HepG2 (cell line): Measurements from ENCODE around the gene TAF7. TPM values are rescaled to one million over a fixed set of nuclear protein-coding genes. Genes with fewer than 3 reads are reported as not detected.

Source experiments
- ATAC-seq: fragments of 200-7000 bp; cut with Tn5 transposase; 3 replicates; pipeline ENCODE4 v1.9.1; 2020; ENCODE audit warnings: mild to moderate bottlenecking, moderate library complexity
- BruUV-seq: library from RNA; stranded (reverse); fragments of 400-500 nt; replicated peaks from 2 replicates; lab custom pipeline; 2021; lab: Mats Ljungman, UMichigan
- CTCF ChIA-PET: fragments of 300-600 bp; formaldehyde crosslinking; extraction: SDS; loops from one replicate; lab custom pipeline; 2021; ENCODE audit warnings: low total read pairs, inconsistent platforms, low intra/inter-chr PET ratio; lab: Yijun Ruan, JAX
- POLR2A ChIA-PET: fragments of 350-600 bp; sonication (Branson Sonifier 250); formaldehyde crosslinking; loops from one replicate; lab custom pipeline; 2020; ENCODE audit warnings: antibody characterized with exemption, inconsistent platforms; lab: Yijun Ruan, JAX
- DNase-seq: peaks from one replicate; pipeline ENCODE4 v3.0.0-alpha.2; 2015; ENCODE audit warnings: low spot score
- FAIRE-seq: peaks from 3 replicates; lab custom pipeline; 2011; peaks lifted over from hg19 to GRCh38; lab: Jason Lieb, UNC
- H2AFZ ChIP-seq: one replicate; pipeline ENCODE4 v1.6.1; 2011; ENCODE audit warnings: low read length, inconsistent platforms
- H3K27ac ChIP-seq: fragments of 300-600 bp; 3 replicates; pipeline ENCODE4 v1.8.0; 2011; ENCODE audit warnings: mixed run types, mild to moderate bottlenecking, mixed read lengths, low read length, inconsistent platforms; ENCODE audit not compliant: insufficient read depth; ENCODE audit errors: extremely low read length
- H3K27me3 ChIP-seq, 2 experiments: fragments of 200-600 bp in 1 of 2; 2 replicates in 1 of 2; 3 replicates in 1 of 2; pipeline versions ENCODE4 v1.6.0 to v1.8.0; 2011; ENCODE audit warnings: low read length in 2 of 2, mild to moderate bottlenecking in 2 of 2, moderate library complexity in 2 of 2, inconsistent platforms in 1 of 2; ENCODE audit not compliant: insufficient read depth in 2 of 2, control insufficient read depth in 1 of 2
- H3K36me3 ChIP-seq, 2 experiments: fragments of 200-600 bp in 1 of 2; replicated peaks in 1 of 2; 2 replicates in 1 of 2; 3 replicates in 1 of 2; pipeline versions ENCODE4 v1.5.1 to v1.8.0; 2011; ENCODE audit warnings: low read length in 2 of 2, inconsistent platforms in 1 of 2; ENCODE audit not compliant: insufficient read depth in 2 of 2, control insufficient read depth in 1 of 2
- H3K4me1 ChIP-seq: 2 replicates; pipeline ENCODE4 v1.5.1; 2012; ENCODE audit warnings: low read length, inconsistent platforms; ENCODE audit not compliant: insufficient read depth
- H3K4me2 ChIP-seq: 2 replicates; pipeline ENCODE4 v1.6.0; 2011; ENCODE audit warnings: low read depth, low read length, inconsistent platforms
- H3K4me3 ChIP-seq, 3 experiments: fragments of 200-600 bp in 1 of 3; sonication (generic), shearing (Covaris generic) in 1 of 3; replicated peaks in 1 of 3; 2 replicates each; pipeline ENCODE4 v1.5.1; 2011 to 2016; ENCODE audit warnings: low read length in 3 of 3, inconsistent platforms in 2 of 3, low read depth in 2 of 3, mild to moderate bottlenecking in 2 of 3, control low read depth in 1 of 3, mixed read lengths in 1 of 3; ENCODE audit not compliant: insufficient read depth in 1 of 3
- H3K79me2 ChIP-seq: one replicate; pipeline ENCODE4 v1.6.1; 2011; ENCODE audit warnings: low read length, inconsistent platforms; ENCODE audit not compliant: insufficient read depth
- H3K9ac ChIP-seq: 2 replicates; pipeline ENCODE4 v1.6.0; 2011; ENCODE audit warnings: mild to moderate bottlenecking, low read depth, low read length, inconsistent platforms; ENCODE audit not compliant: insufficient read depth
- H3K9me3 ChIP-seq: 2 replicates; pipeline ENCODE4 v1.5.1; 2012; ENCODE audit warnings: mild to moderate bottlenecking, low read length
- H4K20me1 ChIP-seq: 2 replicates; pipeline ENCODE4 v1.6.0; 2011; ENCODE audit warnings: inconsistent platforms, mild to moderate bottlenecking, low read length, moderate library complexity; ENCODE audit not compliant: insufficient read depth
- ELK4 ChIP-seq: sonication (generic); formaldehyde crosslinking; IDR thresholded peaks from 2 replicates; pipeline ENCODE4 v1.9.0; 2021; ENCODE audit warnings: missing genetic modification reagents, borderline replicate concordance
- FOXC1 ChIP-seq: sonication (generic); formaldehyde crosslinking; IDR thresholded peaks from 2 replicates; pipeline ENCODE4 v1.8.0; 2022; ENCODE audit warnings: mild to moderate bottlenecking, missing genetic modification reagents, borderline replicate concordance
- FOXK2 ChIP-seq: fragments of 450-650 bp; IDR thresholded peaks from 2 replicates; pipeline ENCODE4 v1.6.1; 2016
- GATAD2A ChIP-seq: IDR thresholded peaks from 2 replicates; pipeline ENCODE4 v1.6.1; 2016
- HDAC1 ChIP-seq: sonication (generic); formaldehyde crosslinking; IDR thresholded peaks from 2 replicates; pipeline ENCODE4 v1.5.1; 2020; ENCODE audit warnings: mild to moderate bottlenecking, missing genetic modification reagents
- MBD4 ChIP-seq: IDR thresholded peaks from 2 replicates; pipeline ENCODE4 v1.6.1; 2012; ENCODE audit warnings: low read length, inconsistent platforms, borderline replicate concordance
- MEIS2 ChIP-seq: sonication (generic); formaldehyde crosslinking; IDR thresholded peaks from 2 replicates; pipeline ENCODE4 v1.9.0; 2021; ENCODE audit warnings: mild to moderate bottlenecking, missing genetic modification reagents
- RCOR2 ChIP-seq: IDR thresholded peaks from 2 replicates; pipeline ENCODE4 v1.6.1; 2016; ENCODE audit warnings: missing biosample characterization, missing genetic modification reagents
- RFX3 ChIP-seq: IDR thresholded peaks from 2 replicates; pipeline ENCODE4 v1.6.1; 2016; ENCODE audit warnings: missing biosample characterization, missing genetic modification reagents
- TSC22D2 ChIP-seq: sonication (generic); formaldehyde crosslinking; IDR thresholded peaks from 2 replicates; pipeline ENCODE4 v1.5.1; 2020; ENCODE audit warnings: missing genetic modification reagents, mild to moderate bottlenecking, borderline replicate concordance
- ZBTB49 ChIP-seq: sonication (generic); formaldehyde crosslinking; IDR thresholded peaks from 2 replicates; pipeline ENCODE4 v1.4.0; 2020; ENCODE audit warnings: missing genetic modification reagents, borderline replicate concordance
- ZFP36L2 ChIP-seq: sonication (generic); formaldehyde crosslinking; IDR thresholded peaks from 2 replicates; pipeline ENCODE4 v1.4.0; 2020; ENCODE audit warnings: missing genetic modification reagents
- ZNF468 ChIP-seq: sonication (generic); formaldehyde crosslinking; IDR thresholded peaks from 2 replicates; pipeline ENCODE4 v1.8.0; 2022; ENCODE audit warnings: mild to moderate bottlenecking, moderate library complexity, missing genetic modification reagents
- ZNF737 ChIP-seq: sonication (generic); formaldehyde crosslinking; IDR thresholded peaks from 2 replicates; pipeline ENCODE4 v1.5.0; 2020; ENCODE audit warnings: missing genetic modification reagents, mild to moderate bottlenecking, borderline replicate concordance
- ZNF790 ChIP-seq: sonication (generic); formaldehyde crosslinking; IDR thresholded peaks from 2 replicates; pipeline ENCODE4 v1.8.0; 2022; ENCODE audit warnings: missing genetic modification reagents, mild to moderate bottlenecking, borderline replicate concordance
- ZNF883 ChIP-seq: sonication (generic); formaldehyde crosslinking; IDR thresholded peaks from 2 replicates; pipeline ENCODE4 v1.5.1; 2020; ENCODE audit warnings: mild to moderate bottlenecking, missing genetic modification reagents; ENCODE audit errors: not compliant biosample characterization
- ZSCAN20 ChIP-seq: sonication (generic); formaldehyde crosslinking; IDR thresholded peaks from 2 replicates; pipeline ENCODE4 v1.4.0; 2020; ENCODE audit warnings: missing genetic modification reagents, mild to moderate bottlenecking, borderline replicate concordance
- WGBS: methylation state at CpG from one replicate; pipeline ENCODE4 v1.1.6; 2017; ENCODE audit warnings: low lambda C conversion rate; 5-methylcytosine and 5-hydroxymethylcytosine counted together
- in situ Hi-C: cut with HindIII; loops from 2 replicates; pipeline ENCODE4 v1.10.0; 2017; ENCODE audit warnings: low pct_unique_long_range_greater_than_20kb; ENCODE audit not compliant: extremely low pct_ligation_motif_present
- intact Hi-C: fragments of 100-400 bp; cut with micrococcal nuclease; formaldehyde crosslinking; loops from one replicate; pipeline ENCODE4 v1.10.0; 2022; ENCODE audit not compliant: unreplicated experiment
- polyA plus RNA-seq, 8 experiments: library from polyadenylated mRNA; depleted of rRNA in 3 of 8; stranded (reverse) in 7 of 8; unstranded in 1 of 8; fragments of >200 nt; fragmentation: Illumina TruSeq in 4 of 8; extraction: Trizol in 4 of 8; gene quantifications; 2 replicates each; pipeline versions ENCODE4 v1.2.1 to v1.2.3, GENCODE V29; 2011 to 2016; ENCODE audit warnings: low read depth in 4 of 8, missing spikeins in 1 of 8, mixed read lengths in 1 of 8; ENCODE audit not compliant: insufficient read depth in 1 of 8
- total RNA-seq, 5 experiments: library from RNA; depleted of rRNA; stranded (reverse); fragments of >200 nt; fragmentation: Illumina TruSeq; extraction: Trizol; gene quantifications; 2 replicates each; pipeline ENCODE4 v1.2.3, GENCODE V29; 2016; ENCODE audit warnings: low read depth in 1 of 5

Gene TAF7
- total and polyA plus RNA-seq, 2 of the 13 experiments (the other 11 are each of a cell fraction or from before 2014, with no cell fraction given), result 41.6 to 61.5 TPM

DNA sequence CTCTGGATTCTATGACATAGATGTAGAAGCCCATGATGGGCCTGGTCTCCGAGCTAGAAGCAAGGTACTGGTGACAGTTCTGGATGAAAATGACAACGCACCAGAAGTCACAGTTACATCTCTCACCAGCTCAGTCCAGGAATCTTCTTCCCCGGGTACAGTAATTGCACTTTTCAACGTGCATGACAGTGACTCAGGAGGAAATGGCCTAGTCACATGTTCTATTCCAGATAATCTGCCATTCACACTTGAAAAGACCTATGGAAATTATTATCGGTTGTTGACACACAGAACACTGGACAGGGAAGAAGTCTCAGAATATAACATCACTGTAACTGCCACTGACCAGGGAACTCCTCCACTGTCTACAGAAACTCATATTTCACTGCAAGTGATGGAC is 35.5 kb upstream of the TAF7 start:
- WGBS, result 31% methylated on average over 4 of the region's 5 CpGs
- Histone ChIP-seq H3K9ac (no peak overlapping the region), H3K9me3 (peaks cover 26% of the 10 kb centered on the region), H3K27ac (no peak overlapping the region), H3K79me2 (no peaks in the 10 kb centered on the region), H4K20me1 (no peaks in the 10 kb centered on the region), H3K4me2 (no peak overlapping the region), H3K4me1 (no peaks in the 10 kb centered on the region), H3K4me3 (no peak overlapping the region), H3K27me3 (no peaks in the 10 kb centered on the region), H2AFZ (no peak overlapping the region), H3K36me3 (no peaks in the 10 kb centered on the region)
- intact Hi-C loops, result loop anchor here (10.0 kb wide), 1 partner anchor 169 kb away; no protein-coding TSS in a partner anchor
- ChIA-PET CTCF (no interaction called here), POLR2A (no interaction called here)
- DNase-seq (no peak), ATAC-seq (no peak), FAIRE-seq (no peak)
- in situ Hi-C loops, result loop anchor here (10.0 kb wide), 1 partner anchor 169 kb away; no protein-coding TSS in a partner anchor
- no TSS peak for BruUV-seq
- TF ChIP-seq MBD4, result no peak
- no peak for TF ChIP-seq ZNF468
- no peak for TF ChIP-seq ZFP36L2
- no peak for TF ChIP-seq HDAC1
- no peak for TF ChIP-seq MEIS2
- no peak for TF ChIP-seq FOXK2
- no peak for TF ChIP-seq ZNF883
- no peak for TF ChIP-seq RFX3
- TF ChIP-seq GATAD2A (CRISPR knock-in tag), result no peak
- no peak for TF ChIP-seq ZBTB49
- no peak for TF ChIP-seq RCOR2 (CRISPR knock-in tag)
- no peak for TF ChIP-seq ZNF790 (CRISPR knock-in tag)
- no peak for TF ChIP-seq TSC22D2 (CRISPR knock-in tag)
- no peak for TF ChIP-seq ZSCAN20 (CRISPR knock-in tag)
- TF ChIP-seq ZNF737 (CRISPR knock-in tag), result no peak
- TF ChIP-seq FOXC1 (CRISPR knock-in tag), result no peak
- TF ChIP-seq ELK4 (CRISPR knock-in tag), result no peak
